ENCODE measurements around the gene INHBB. TPM values are rescaled to one million over a fixed set of nuclear protein-coding genes. Genes with fewer than 3 reads are reported as not detected.

The INHBB gene
- total and polyA plus RNA-seq, 2 of the 4 experiments (the other 2 are of a cell fraction) = 0.18 to 0.92 TPM

DNA sequence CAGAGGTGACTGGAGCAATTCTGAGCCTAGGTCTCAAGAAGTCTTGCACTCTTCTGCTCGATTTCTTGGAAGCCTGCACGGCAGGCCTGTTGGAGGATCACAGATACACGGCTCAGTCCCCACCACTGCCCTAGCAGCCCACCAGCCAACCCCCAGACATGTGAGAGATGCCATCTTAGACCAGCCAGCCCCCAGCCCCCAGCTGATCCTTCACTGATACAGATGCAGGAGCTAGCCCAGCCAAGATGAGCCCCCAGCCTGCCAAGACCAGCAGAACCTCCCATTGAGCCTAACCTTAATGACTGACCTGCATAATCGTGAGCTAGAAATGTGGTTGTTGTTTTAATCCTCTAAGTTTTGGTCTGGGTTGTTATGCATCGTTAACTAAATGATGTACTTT lies 47.5 kb downstream of the INHBB start:
- no peak overlapping the region for H3K4me2 ChIP-seq (ENCODE audit: low read depth, low read length)
- no peaks in the 10 kb centered on the region for H3K79me1 ChIP-seq (ENCODE audit: low read depth in 1 of 2, low read length in 2 of 2)
- H3K18ac ChIP-seq (ENCODE audit: low read depth, low read length) = no peak overlapping the region
- H3K56ac ChIP-seq (ENCODE audit: extremely low read depth, insufficient read depth, low read length) = no peak overlapping the region
- CTCF ChIA-PET = no interaction called here
- H3K9ac ChIP-seq (ENCODE audit: low read depth, low read length) = no peak overlapping the region
- DNase-seq (no peak), ATAC-seq (ENCODE audit: low read depth) (no peak)
- 0 out of 2 replicates have a peak, but pooled peaks cover 3% of the 10 kb centered on the region for H4K20me1 ChIP-seq (ENCODE audit: insufficient read depth, low read length)
- no peaks in the 10 kb centered on the region for H3K36me3 ChIP-seq (ENCODE audit: control insufficient read depth, insufficient read depth, low read length)
- WGBS, 2 experiments (ENCODE audit: extremely low coverage in 2 of 2, insufficient read length in 1 of 2) = 82% methylated on average over 2 of the region's 5 CpGs; no CpG with 5 or more reads in 1 of the 2 experiments
- H2BK120ac ChIP-seq (ENCODE audit: low read depth, low read length) = no peak overlapping the region
- H3K27ac ChIP-seq (ENCODE audit: insufficient read depth, low read length) = no peak overlapping the region
- no peak overlapping the region for H3K4me3 ChIP-seq (ENCODE audit: insufficient read depth, low read depth, low read length)
- BruUV-seq (replicated peaks) = no TSS peak
- dilution Hi-C loops (cut with HindIII; ENCODE audit: low sequenced_read_pairs, unreplicated experiment) (no loop called here), intact Hi-C loops (cut with micrococcal nuclease) (no loop called here), in situ Hi-C loops (cut with MboI; ENCODE audit: low sequenced_read_pairs) (no loop called here)
- no peak overlapping the region for H4K91ac ChIP-seq (ENCODE audit: insufficient read depth, low read depth, low read length)
- peaks cover 57% of the 10 kb centered on the region for H3K27me3 ChIP-seq (ENCODE audit: control insufficient read depth, insufficient read depth, low read length)
- H3K4me1 ChIP-seq (ENCODE audit: control insufficient read depth, insufficient read depth, low read length) = peaks cover 6% of the 10 kb centered on the region; the same call in 1 of the 2 replicates
- no peak overlapping the region for H2BK5ac ChIP-seq (ENCODE audit: low read depth, low read length, poor library complexity, severe bottlenecking)
- H3K4ac ChIP-seq (ENCODE audit: low read depth, low read length) = no peak overlapping the region
- H2BK20ac ChIP-seq (ENCODE audit: low read depth, low read length) = no peak overlapping the region
- TF ChIP-seq CEBPB (IDR thresholded peaks at IDR 0.05; ENCODE audit: low read depth, low read length) (no peak), RCOR1 (IDR thresholded peaks at IDR 0.05; ENCODE audit: insufficient replicate concordance, low read length) (no peak), POLR2A (IDR thresholded peaks at IDR 0.05; ENCODE audit: low read depth, low read length) (no peak), RFX5 (IDR thresholded peaks at IDR 0.05; ENCODE audit: low read depth, low read length) (no peak), CHD1 (IDR thresholded peaks at IDR 0.05; ENCODE audit: low read depth, low read length) (no peak), MAFK (IDR thresholded peaks at IDR 0.05; ENCODE audit: low read depth, low read length) (no peak), FOS (IDR thresholded peaks at IDR 0.05; ENCODE audit: low read depth, low read length) (no peak), MXI1 (IDR thresholded peaks at IDR 0.05; ENCODE audit: borderline replicate concordance, low read depth, low read length) (no peak)
- TF ChIP-seq, protein P1, sequence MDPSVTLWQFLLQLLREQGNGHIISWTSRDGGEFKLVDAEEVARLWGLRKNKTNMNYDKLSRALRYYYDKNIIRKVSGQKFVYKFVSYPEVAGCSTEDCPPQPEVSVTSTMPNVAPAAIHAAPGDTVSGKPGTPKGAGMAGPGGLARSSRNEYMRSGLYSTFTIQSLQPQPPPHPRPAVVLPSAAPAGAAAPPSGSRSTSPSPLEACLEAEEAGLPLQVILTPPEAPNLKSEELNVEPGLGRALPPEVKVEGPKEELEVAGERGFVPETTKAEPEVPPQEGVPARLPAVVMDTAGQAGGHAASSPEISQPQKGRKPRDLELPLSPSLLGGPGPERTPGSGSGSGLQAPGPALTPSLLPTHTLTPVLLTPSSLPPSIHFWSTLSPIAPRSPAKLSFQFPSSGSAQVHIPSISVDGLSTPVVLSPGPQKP (IDR thresholded peaks at IDR 0.05; ENCODE audit: borderline replicate concordance, low read depth, low read length) = no peak
- TF ChIP-seq, protein P2, sequence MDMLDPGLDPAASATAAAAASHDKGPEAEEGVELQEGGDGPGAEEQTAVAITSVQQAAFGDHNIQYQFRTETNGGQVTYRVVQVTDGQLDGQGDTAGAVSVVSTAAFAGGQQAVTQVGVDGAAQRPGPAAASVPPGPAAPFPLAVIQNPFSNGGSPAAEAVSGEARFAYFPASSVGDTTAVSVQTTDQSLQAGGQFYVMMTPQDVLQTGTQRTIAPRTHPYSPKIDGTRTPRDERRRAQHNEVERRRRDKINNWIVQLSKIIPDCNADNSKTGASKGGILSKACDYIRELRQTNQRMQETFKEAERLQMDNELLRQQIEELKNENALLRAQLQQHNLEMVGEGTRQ (IDR thresholded peaks at IDR 0.05; ENCODE audit: low read depth, low read length) = no peak
- TF ChIP-seq, protein P3, sequence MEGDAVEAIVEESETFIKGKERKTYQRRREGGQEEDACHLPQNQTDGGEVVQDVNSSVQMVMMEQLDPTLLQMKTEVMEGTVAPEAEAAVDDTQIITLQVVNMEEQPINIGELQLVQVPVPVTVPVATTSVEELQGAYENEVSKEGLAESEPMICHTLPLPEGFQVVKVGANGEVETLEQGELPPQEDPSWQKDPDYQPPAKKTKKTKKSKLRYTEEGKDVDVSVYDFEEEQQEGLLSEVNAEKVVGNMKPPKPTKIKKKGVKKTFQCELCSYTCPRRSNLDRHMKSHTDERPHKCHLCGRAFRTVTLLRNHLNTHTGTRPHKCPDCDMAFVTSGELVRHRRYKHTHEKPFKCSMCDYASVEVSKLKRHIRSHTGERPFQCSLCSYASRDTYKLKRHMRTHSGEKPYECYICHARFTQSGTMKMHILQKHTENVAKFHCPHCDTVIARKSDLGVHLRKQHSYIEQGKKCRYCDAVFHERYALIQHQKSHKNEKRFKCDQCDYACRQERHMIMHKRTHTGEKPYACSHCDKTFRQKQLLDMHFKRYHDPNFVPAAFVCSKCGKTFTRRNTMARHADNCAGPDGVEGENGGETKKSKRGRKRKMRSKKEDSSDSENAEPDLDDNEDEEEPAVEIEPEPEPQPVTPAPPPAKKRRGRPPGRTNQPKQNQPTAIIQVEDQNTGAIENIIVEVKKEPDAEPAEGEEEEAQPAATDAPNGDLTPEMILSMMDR (conservative IDR thresholded peaks at IDR 0.05; ENCODE audit: low read depth, low read length) = no peak
- no peak overlapping the region for H2BK15ac ChIP-seq (ENCODE audit: low read depth, low read length)
- no peak overlapping the region for H2AK5ac ChIP-seq (ENCODE audit: low read depth, low read length)
- H3K9me3 ChIP-seq (ENCODE audit: control insufficient read depth, insufficient read depth, low read length) = peaks cover 5% of the 10 kb centered on the region
- no peaks in the 10 kb centered on the region for H3K9me1 ChIP-seq (ENCODE audit: insufficient read depth, low read length)
- no peak overlapping the region for H2AFZ ChIP-seq (replicated peaks; ENCODE audit: low read length, poor library complexity)
- H4K5ac ChIP-seq (ENCODE audit: low read depth, low read length) = no peak overlapping the region
- H3K23ac ChIP-seq (ENCODE audit: low read depth, low read length) = no peak overlapping the region
- H2AK9ac ChIP-seq (replicated peaks; ENCODE audit: low read depth, low read length, poor library complexity) = no peak overlapping the region
- H3K14ac ChIP-seq (replicated peaks; ENCODE audit: low read depth, low read length) = no peak overlapping the region
- POLR2A ChIA-PET (ENCODE audit: unreplicated experiment) = no interaction called here
- H4K8ac ChIP-seq (ENCODE audit: low read depth in 2 of 2, low read length in 2 of 2) = no peak overlapping the region

All from IMR-90 (cell line).